Measurements from ENCODE around the gene NR4A1. TPM values are rescaled to one million over a fixed set of nuclear protein-coding genes. Genes with fewer than 3 reads are reported as not detected.

NR4A1 gene
- total RNA-seq, 2 donors from 2014 or later, result 85.1 to 125 TPM

GRCh38 chr12:52090291-52090690, 39.0 kb downstream of the NR4A1 start:
- no peak overlapping the region for H3K4me3 ChIP-seq
- no peak for DNase-seq (ENCODE audit: low spot score)
- intact Hi-C loops (cut with DNase I), result no loop called here
- H3K27ac ChIP-seq, result no peak overlapping the region
- H3K9me3 ChIP-seq, result no peaks in the 10 kb centered on the region
- H3K27me3 ChIP-seq (replicated peaks; ENCODE audit: insufficient read depth), result no peaks in the 10 kb centered on the region
- WGBS, result 85% methylated on average over 10 of the region's 10 CpGs
- peaks cover 6% of the 10 kb centered on the region for H3K4me1 ChIP-seq (replicated peaks)
- TF ChIP-seq CTCF (IDR thresholded peaks at IDR 0.05) (no peak), POLR2A (IDR thresholded peaks at IDR 0.05) (no peak), POLR2AphosphoS5 (IDR thresholded peaks at IDR 0.05) (no peak)
- no peaks in the 10 kb centered on the region for H3K36me3 ChIP-seq

GRCh38 chr12:52091061-52091460, 39.8 kb downstream of the NR4A1 start:
- WGBS, result 25% methylated on average over 3 of the region's 3 CpGs
- intact Hi-C loops (cut with DNase I), result no loop called here
- DNase-seq (ENCODE audit: low spot score), result no peak
- TF ChIP-seq CTCF (IDR thresholded peaks at IDR 0.05) (no peak), POLR2A (IDR thresholded peaks at IDR 0.05) (no peak), POLR2AphosphoS5 (IDR thresholded peaks at IDR 0.05) (no peak)
- no peaks in the 10 kb centered on the region for H3K9me3 ChIP-seq
- no peak overlapping the region for H3K4me3 ChIP-seq
- H3K36me3 ChIP-seq, result no peaks in the 10 kb centered on the region
- H3K4me1 ChIP-seq (replicated peaks), result peaks cover 6% of the 10 kb centered on the region
- H3K27me3 ChIP-seq (replicated peaks; ENCODE audit: insufficient read depth), result no peaks in the 10 kb centered on the region
- H3K27ac ChIP-seq, result no peak overlapping the region

GRCh38 chr12:52091869-52092268, 40.6 kb downstream of the NR4A1 start:
- no peaks in the 10 kb centered on the region for H3K9me3 ChIP-seq
- DNase-seq (ENCODE audit: low spot score), result no peak
- TF ChIP-seq CTCF (IDR thresholded peaks at IDR 0.05), result no peak
- no peak for TF ChIP-seq POLR2AphosphoS5 (IDR thresholded peaks at IDR 0.05)
- no peak for TF ChIP-seq POLR2A (IDR thresholded peaks at IDR 0.05)
- WGBS, result 37% methylated on average over 8 of the region's 8 CpGs
- H3K27ac ChIP-seq, result peak overlapping the region; percentile 47 to 60
- peaks cover 4% of the 10 kb centered on the region for H3K4me1 ChIP-seq (replicated peaks)
- H3K4me3 ChIP-seq, result no peak overlapping the region
- no peaks in the 10 kb centered on the region for H3K27me3 ChIP-seq (replicated peaks; ENCODE audit: insufficient read depth)
- intact Hi-C loops (cut with DNase I), result no loop called here
- no peaks in the 10 kb centered on the region for H3K36me3 ChIP-seq

GRCh38 chr12:52093346-52093745, 42.1 kb downstream of the NR4A1 start:
- no peaks in the 10 kb centered on the region for H3K36me3 ChIP-seq
- intact Hi-C loops (cut with DNase I), result no loop called here
- no peak for DNase-seq (ENCODE audit: low spot score)
- H3K27me3 ChIP-seq (replicated peaks; ENCODE audit: insufficient read depth), result no peaks in the 10 kb centered on the region
- WGBS, result 35% methylated on average over 7 of the region's 7 CpGs
- no peaks in the 10 kb centered on the region for H3K4me1 ChIP-seq (replicated peaks)
- H3K4me3 ChIP-seq, result no peak overlapping the region
- no peaks in the 10 kb centered on the region for H3K9me3 ChIP-seq
- peak overlapping the region; percentile 47 to 60 for H3K27ac ChIP-seq
- TF ChIP-seq POLR2AphosphoS5 (IDR thresholded peaks at IDR 0.05) (peak; percentile 49), CTCF (IDR thresholded peaks at IDR 0.05) (no peak)

- intact Hi-C loops (cut with DNase I), result no loop called here
- 93% methylated on average over 15 of the region's 15 CpGs for WGBS
- Histone ChIP-seq H3K36me3 (no peaks in the 10 kb centered on the region), H3K4me3 (no peak overlapping the region), H3K27me3 (replicated peaks; ENCODE audit: insufficient read depth) (no peaks in the 10 kb centered on the region), H3K9me3 (no peaks in the 10 kb centered on the region), H3K27ac (no peak overlapping the region), H3K4me1 (replicated peaks) (no peaks in the 10 kb centered on the region)
- no peak for DNase-seq (ENCODE audit: low spot score)
- TF ChIP-seq POLR2A (IDR thresholded peaks at IDR 0.05) (no peak), CTCF (IDR thresholded peaks at IDR 0.05) (no peak), POLR2AphosphoS5 (IDR thresholded peaks at IDR 0.05) (no peak)
Measured at GRCh38 chr12:52096332-52097044, 45.2 kb downstream of the NR4A1 start.

All from prostate gland (tissue), 2 donors.